Gastrocnemius medialis (tissue), 4 donors: ENCODE results near the gene USP15.
"Not testable (repeated sequence)": the region's sequence is repeated elsewhere in the genome, so short reads cannot be mapped to it uniquely, and the experiment has no call there.

Source experiments
- POLR2A ChIP-seq, 2 donors: fragments of 450-650 bp; IDR thresholded peaks; one replicate each; pipeline ENCODE4 v1.6.1; 2017; ENCODE audit warnings: antibody characterized with exemption in 2 of 2, mild to moderate bottlenecking in 2 of 2, moderate library complexity in 2 of 2
- TF ChIP-seq, protein P1 (sequence below), 5 experiments: fragments of 450-650 bp in 3 of 5; fragments of 200-600 bp in 2 of 5; sonication (generic) in 2 of 5; IDR thresholded peaks in 4 of 5; conservative IDR thresholded peaks in 1 of 5; 1 replicate in 4 of 5; 2 replicates in 1 of 5; pipeline ENCODE4 v1.5.1; 2016 to 2019; ENCODE audit warnings: antibody characterized with exemption in 5 of 5, mild to moderate bottlenecking in 3 of 5, moderate library complexity in 3 of 5

DNA sequence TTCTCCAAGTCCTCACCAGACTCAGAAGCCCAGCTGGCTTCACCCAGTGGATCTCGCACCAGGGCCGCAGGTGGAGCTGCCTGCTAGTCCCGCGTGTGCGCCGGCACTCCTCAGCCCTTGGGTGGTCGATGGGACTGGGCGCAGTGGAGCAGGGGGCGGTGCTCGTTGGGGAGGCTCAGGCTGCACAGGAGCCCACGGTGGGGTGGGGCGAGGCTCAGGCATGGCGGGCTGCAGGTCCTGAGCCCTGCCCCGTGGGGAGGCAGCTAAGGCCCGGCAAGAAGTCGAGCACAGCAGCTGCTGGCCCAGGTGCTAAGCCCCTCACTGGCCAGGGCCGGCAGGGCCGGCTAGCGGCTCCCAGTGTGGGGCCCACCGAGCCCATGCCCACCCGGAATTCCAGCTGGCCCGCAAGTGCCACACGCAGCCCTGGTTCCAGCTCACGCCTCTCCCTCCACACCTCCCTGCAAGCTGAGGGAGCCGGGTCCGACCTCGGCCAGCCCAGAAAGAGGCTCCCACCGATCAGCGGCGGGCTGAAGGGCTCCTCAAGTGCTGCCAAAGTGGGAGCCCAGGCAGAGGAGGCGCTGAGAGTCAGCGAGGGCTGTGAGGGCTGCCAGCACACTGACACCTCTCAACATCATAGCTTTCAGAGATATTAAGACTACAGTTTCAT is 201.1 kb downstream of the USP15 start:
- TF ChIP-seq, protein P1, sequence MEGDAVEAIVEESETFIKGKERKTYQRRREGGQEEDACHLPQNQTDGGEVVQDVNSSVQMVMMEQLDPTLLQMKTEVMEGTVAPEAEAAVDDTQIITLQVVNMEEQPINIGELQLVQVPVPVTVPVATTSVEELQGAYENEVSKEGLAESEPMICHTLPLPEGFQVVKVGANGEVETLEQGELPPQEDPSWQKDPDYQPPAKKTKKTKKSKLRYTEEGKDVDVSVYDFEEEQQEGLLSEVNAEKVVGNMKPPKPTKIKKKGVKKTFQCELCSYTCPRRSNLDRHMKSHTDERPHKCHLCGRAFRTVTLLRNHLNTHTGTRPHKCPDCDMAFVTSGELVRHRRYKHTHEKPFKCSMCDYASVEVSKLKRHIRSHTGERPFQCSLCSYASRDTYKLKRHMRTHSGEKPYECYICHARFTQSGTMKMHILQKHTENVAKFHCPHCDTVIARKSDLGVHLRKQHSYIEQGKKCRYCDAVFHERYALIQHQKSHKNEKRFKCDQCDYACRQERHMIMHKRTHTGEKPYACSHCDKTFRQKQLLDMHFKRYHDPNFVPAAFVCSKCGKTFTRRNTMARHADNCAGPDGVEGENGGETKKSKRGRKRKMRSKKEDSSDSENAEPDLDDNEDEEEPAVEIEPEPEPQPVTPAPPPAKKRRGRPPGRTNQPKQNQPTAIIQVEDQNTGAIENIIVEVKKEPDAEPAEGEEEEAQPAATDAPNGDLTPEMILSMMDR (IDR thresholded peaks at IDR 0.05 in 4 of 5, conservative IDR thresholded peaks at IDR 0.05 in 1 of 5): not testable (repeated sequence)
- TF ChIP-seq POLR2A (IDR thresholded peaks at IDR 0.05): not testable (repeated sequence)
